MCF 10A (cell line): Measurements from ENCODE around the gene CA9. TPM values are rescaled to one million over a fixed set of nuclear protein-coding genes. Genes with fewer than 3 reads are reported as not detected.
A peak's percentile ranks its signal among the peaks of the same experiment; 100 is the strongest.

ENCODE experiments used
- BruUV-seq: library from RNA; stranded (reverse); fragments of 400-500 nt; replicated peaks from 2 replicates; lab custom pipeline; 2021; lab: Mats Ljungman, UMichigan
- CTCF ChIA-PET: fragments of 300-600 bp; sonication (Branson Sonifier 250); formaldehyde crosslinking; extraction: SDS; loops from one replicate; lab custom pipeline; 2021; ENCODE audit warnings: antibody characterized with exemption, inconsistent platforms; lab: Yijun Ruan, JAX
- POLR2A ChIA-PET: fragments of 300-600, 350-650 bp; sonication (Branson Sonifier 250); formaldehyde crosslinking; extraction: SDS; loops from one replicate; lab custom pipeline; 2020; ENCODE audit warnings: antibody characterized with exemption, inconsistent platforms; lab: Yijun Ruan, JAX
- DNase-seq: peaks from one replicate; pipeline ENCODE4 v3.0.0-alpha.2; 2018; ENCODE audit not compliant: unreplicated experiment
- H3K27ac Mint-ChIP-seq: one replicate; pipeline ENCODE4 v1.8.0; 2022; ENCODE audit warnings: mild to moderate bottlenecking, low read depth, mixed read lengths; ENCODE audit not compliant: unreplicated experiment
- H3K27me3 Mint-ChIP-seq: one replicate; pipeline ENCODE4 v1.8.0; 2022; ENCODE audit warnings: mixed read lengths; ENCODE audit not compliant: insufficient read depth, unreplicated experiment
- H3K36me3 Mint-ChIP-seq: one replicate; pipeline ENCODE4 v1.8.0; 2022; ENCODE audit warnings: mild to moderate bottlenecking, moderate library complexity, mixed read lengths; ENCODE audit not compliant: insufficient read depth, unreplicated experiment
- H3K4me1 Mint-ChIP-seq: one replicate; pipeline ENCODE4 v1.8.0; 2022; ENCODE audit warnings: mixed read lengths; ENCODE audit not compliant: insufficient read depth, unreplicated experiment
- H3K4me3 Mint-ChIP-seq: one replicate; pipeline ENCODE4 v1.8.0; 2022; ENCODE audit warnings: mild to moderate bottlenecking, moderate library complexity, mixed read lengths; ENCODE audit not compliant: unreplicated experiment
- H3K9me3 Mint-ChIP-seq: one replicate; pipeline ENCODE4 v1.8.0; 2022; ENCODE audit warnings: mixed read lengths; ENCODE audit not compliant: unreplicated experiment
- CTCF ChIP-seq: fragments of 200-600 bp; IDR thresholded peaks from one replicate; pipeline ENCODE4 v1.8.0; 2022; ENCODE audit warnings: antibody characterized with exemption, mild to moderate bottlenecking; ENCODE audit not compliant: unreplicated experiment
- intact Hi-C: fragments of 100-400 bp; cut with micrococcal nuclease; formaldehyde crosslinking; loops from 2 replicates; pipeline ENCODE4 v1.14.1; 2022
- total RNA-seq: library from RNA; stranded (reverse); gene quantifications from 2 replicates; pipeline ENCODE4 v1.2.3, GENCODE V29; 2022

Gene CA9
- total RNA-seq, 1 experiment from 2014 or later: not detected

GRCh38 chr9:35657546-35658136 is 16.1 kb upstream of the CA9 start, which contains the start of gene RMRP:
TSS of gene RMRP (minus strand) at chr9:35658019.
- H3K4me1 Mint-ChIP-seq: peaks cover 21% of the 10 kb centered on the region
- H3K4me3 Mint-ChIP-seq: peak within 1 kb of the TSS; percentile 62
- ChIA-PET POLR2A (interaction anchor here (0.6 to 5.4 kb wide), 29 partner anchors 11 to 578 kb away, joined by 3 to 61 read pairs (median 5); partner anchors contain the start of genes ATOSB, CREB3, FANCG and GBA2), CTCF (interaction anchor here (0.5 to 11.0 kb wide), 20 partner anchors 11 to 1411 kb away, joined by 3 to 119 read pairs (median 4); partner anchors contain the start of genes CREB3 and TLN1)
- intact Hi-C loops: loop anchor here (2.0 to 10.0 kb wide), 4 partner anchors 31 to 247 kb away; partner anchors contain the start of genes HRCT1, SPAAR and TPM2
- no peaks in the 10 kb centered on the region for H3K27me3 Mint-ChIP-seq
- no peaks in the 10 kb centered on the region for H3K9me3 Mint-ChIP-seq
- TF ChIP-seq CTCF: no peak
- BruUV-seq: no TSS peak
- peaks cover 33% of the 10 kb centered on the region for H3K36me3 Mint-ChIP-seq
- DNase-seq: peak; percentile 99
- peak within 1 kb of the TSS; percentile 100 for H3K27ac Mint-ChIP-seq

GRCh38 chr9:35658137-35658967 is 15.4 kb upstream of the CA9 start, which contains the start of gene CCDC107:
TSS of gene CCDC107 (plus strand) at chr9:35658292. CDS start at chr9:35658380, 88 bp downstream.
- TSS peak; percentile 51 for BruUV-seq
- Mint-ChIP-seq H3K27ac (peak within 1 kb of the TSS; percentile 100), H3K9me3 (no peaks in the 10 kb centered on the region), H3K4me1 (peaks cover 25% of the 10 kb centered on the region), H3K36me3 (peaks cover 36% of the 10 kb centered on the region), H3K4me3 (peak within 1 kb of the TSS; percentile 62), H3K27me3 (no peaks in the 10 kb centered on the region)
- POLR2A ChIA-PET: interaction anchor here (0.6 to 5.4 kb wide), 28 partner anchors 12 to 579 kb away, joined by 3 to 61 read pairs (median 6); partner anchors contain the start of genes ATOSB, CREB3, FANCG and GBA2
- intact Hi-C loops: loop anchor here (2.0 to 10.0 kb wide), 4 partner anchors 30 to 246 kb away; partner anchors contain the start of genes HRCT1, SPAAR and TPM2
- CTCF ChIA-PET: interaction anchor here (0.6 to 11.0 kb wide), 28 partner anchors 11 to 1411 kb away, joined by 3 to 119 read pairs (median 4); partner anchors contain the start of genes CA9, CREB3 and TLN1
- peak; percentile 80 for DNase-seq
- TF ChIP-seq CTCF: peak; percentile 65

- CTCF ChIA-PET: interaction anchor here (0.6 to 11.0 kb wide), 19 partner anchors 11 to 1162 kb away, joined by 3 to 119 read pairs (median 5); partner anchors contain the start of genes CA9, CREB3 and TLN1
- no TSS peak for BruUV-seq
- no peak for DNase-seq
- H3K4me3 Mint-ChIP-seq: peak overlapping the region; percentile 62
- POLR2A ChIA-PET: interaction anchor here (0.7 to 5.4 kb wide), 14 partner anchors 12 to 580 kb away, joined by 3 to 61 read pairs (median 7); partner anchors contain the start of genes ATOSB, CREB3, FANCG and GBA2
- H3K9me3 Mint-ChIP-seq: no peaks in the 10 kb centered on the region
- intact Hi-C loops: loop anchor here (2.0 to 10.0 kb wide), 4 partner anchors 30 to 246 kb away; partner anchors contain the start of genes HRCT1, SPAAR and TPM2
- TF ChIP-seq CTCF: no peak
- peak overlapping the region; percentile 100 for H3K27ac Mint-ChIP-seq
- peaks cover 36% of the 10 kb centered on the region for H3K36me3 Mint-ChIP-seq
- no peaks in the 10 kb centered on the region for H3K27me3 Mint-ChIP-seq
- H3K4me1 Mint-ChIP-seq: peaks cover 25% of the 10 kb centered on the region
Observed at GRCh38 chr9:35658968-35659220, 14.8 kb upstream of the CA9 start.
